Measurements from ENCODE around the gene XRCC3. TPM values are rescaled to one million over a fixed set of nuclear protein-coding genes. Genes with fewer than 3 reads are reported as not detected.

XRCC3 gene
- total and polyA plus RNA-seq, 2 experiments from 2014 or later = 4.0 to 20.3 TPM

- Histone ChIP-seq H3K4me2 (ENCODE audit: unreplicated experiment) (no peak overlapping the region), H3K27ac (no peak overlapping the region), H3K4me3 (no peak overlapping the region), H3F3A (ENCODE audit: insufficient read depth) (peaks cover 58% of the 10 kb centered on the region), H3K79me2 (ENCODE audit: insufficient read depth) (peaks cover 99% of the 10 kb centered on the region), H3K36me3 (ENCODE audit: low read depth) (peaks cover 91% of the 10 kb centered on the region), H3K9ac (no peak overlapping the region), H2AFZ (no peak overlapping the region), H3K9me2 (ENCODE audit: insufficient read depth) (no peaks in the 10 kb centered on the region), H3K27me3 (replicated peaks; ENCODE audit: insufficient read depth) (no peaks in the 10 kb centered on the region), H4K20me1 (ENCODE audit: insufficient read depth) (no peaks in the 10 kb centered on the region), H3K4me1 (ENCODE audit: insufficient read depth) (no peaks in the 10 kb centered on the region), H3K9me3 (ENCODE audit: low read depth) (no peaks in the 10 kb centered on the region)
- DNase-seq = no peak
- no peak for TF ChIP-seq EZH2 (IDR thresholded peaks at IDR 0.05; ENCODE audit: insufficient read depth, poor library complexity, severe bottlenecking)
- TF ChIP-seq EZH2phosphoT487 (IDR thresholded peaks at IDR 0.05; ENCODE audit: insufficient read depth, low read depth) = no peak
- 74 to 75% methylated on average over 15 of the region's 15 CpGs for WGBS, 2 experiments (ENCODE audit: low coverage in 1 of 2, low lambda C conversion rate in 2 of 2, missing lambda C conversion rate in 2 of 2)
- in situ Hi-C loops (cut with MboI) = loop anchor here (10.0 kb wide), 1 partner anchor 108 kb away; no protein-coding TSS in a partner anchor
Observed at GRCh38 chr14:103683139-103683538, 32.1 kb downstream of the XRCC3 start.

GRCh38 chr14:103680491-103681231 lies 34.6 kb downstream of the XRCC3 start:
- peaks cover 43% of the 10 kb centered on the region for H3F3A ChIP-seq (ENCODE audit: insufficient read depth)
- peaks cover 92% of the 10 kb centered on the region for H3K36me3 ChIP-seq (ENCODE audit: low read depth)
- no peak for TF ChIP-seq EZH2phosphoT487 (IDR thresholded peaks at IDR 0.05; ENCODE audit: insufficient read depth, low read depth)
- TF ChIP-seq EZH2 (IDR thresholded peaks at IDR 0.05; ENCODE audit: insufficient read depth, poor library complexity, severe bottlenecking) = no peak
- H3K4me1 ChIP-seq (ENCODE audit: insufficient read depth) = no peaks in the 10 kb centered on the region
- DNase-seq = no peak
- no peak overlapping the region for H3K27ac ChIP-seq
- H3K9me2 ChIP-seq (ENCODE audit: insufficient read depth) = no peaks in the 10 kb centered on the region
- H3K4me2 ChIP-seq (ENCODE audit: unreplicated experiment) = no peak overlapping the region
- H4K20me1 ChIP-seq (ENCODE audit: insufficient read depth) = no peaks in the 10 kb centered on the region
- H3K9me3 ChIP-seq (ENCODE audit: low read depth) = no peaks in the 10 kb centered on the region
- H3K79me2 ChIP-seq (ENCODE audit: insufficient read depth) = peaks cover 99% of the 10 kb centered on the region
- WGBS, 2 experiments (ENCODE audit: low coverage in 1 of 2, low lambda C conversion rate in 2 of 2, missing lambda C conversion rate in 2 of 2) = 78 to 79% methylated on average over 17 of the region's 17 CpGs
- no peak overlapping the region for H3K4me3 ChIP-seq
- no peak overlapping the region for H2AFZ ChIP-seq
- in situ Hi-C loops (cut with MboI) = loop anchor here (10.0 kb wide), 1 partner anchor 106 kb away; no protein-coding TSS in a partner anchor
- H3K9ac ChIP-seq = no peak overlapping the region
- H3K27me3 ChIP-seq (replicated peaks; ENCODE audit: insufficient read depth) = no peaks in the 10 kb centered on the region

- Histone ChIP-seq H3K4me1 (ENCODE audit: insufficient read depth) (no peaks in the 10 kb centered on the region), H3K4me3 (no peak overlapping the region), H3K36me3 (ENCODE audit: low read depth) (peaks cover 95% of the 10 kb centered on the region), H3K9ac (no peak overlapping the region), H3K9me2 (ENCODE audit: insufficient read depth) (no peaks in the 10 kb centered on the region), H2AFZ (no peak overlapping the region), H3F3A (ENCODE audit: insufficient read depth) (peaks cover 46% of the 10 kb centered on the region), H3K27me3 (replicated peaks; ENCODE audit: insufficient read depth) (no peaks in the 10 kb centered on the region), H3K4me2 (ENCODE audit: unreplicated experiment) (no peak overlapping the region), H4K20me1 (ENCODE audit: insufficient read depth) (no peaks in the 10 kb centered on the region), H3K79me2 (ENCODE audit: insufficient read depth) (peaks cover 99% of the 10 kb centered on the region), H3K27ac (no peak overlapping the region), H3K9me3 (ENCODE audit: low read depth) (no peaks in the 10 kb centered on the region)
- 54 to 64% methylated on average over 12 to 13 of the region's 13 CpGs for WGBS, 2 experiments (ENCODE audit: low coverage in 1 of 2, low lambda C conversion rate in 2 of 2, missing lambda C conversion rate in 2 of 2)
- in situ Hi-C loops (cut with MboI) = no loop called here
- TF ChIP-seq EZH2 (IDR thresholded peaks at IDR 0.05; ENCODE audit: insufficient read depth, poor library complexity, severe bottlenecking) = no peak
- TF ChIP-seq EZH2phosphoT487 (IDR thresholded peaks at IDR 0.05; ENCODE audit: insufficient read depth, low read depth) = no peak
- peak; percentile 50 for DNase-seq
Observed at GRCh38 chr14:103679351-103679750, 35.9 kb downstream of the XRCC3 start.

GRCh38 chr14:103676881-103677675 lies 38.2 kb downstream of the XRCC3 start:
- H2AFZ ChIP-seq = no peak overlapping the region
- H3K36me3 ChIP-seq (ENCODE audit: low read depth) = peaks cover 96% of the 10 kb centered on the region
- H3K4me1 ChIP-seq (ENCODE audit: insufficient read depth) = no peaks in the 10 kb centered on the region
- no peak overlapping the region for H3K9ac ChIP-seq
- H3K27me3 ChIP-seq (replicated peaks; ENCODE audit: insufficient read depth) = no peaks in the 10 kb centered on the region
- in situ Hi-C loops (cut with MboI) = no loop called here
- H3F3A ChIP-seq (ENCODE audit: insufficient read depth) = peaks cover 46% of the 10 kb centered on the region
- H4K20me1 ChIP-seq (ENCODE audit: insufficient read depth) = no peaks in the 10 kb centered on the region
- peaks cover 100% of the 10 kb centered on the region for H3K79me2 ChIP-seq (ENCODE audit: insufficient read depth)
- H3K4me2 ChIP-seq (ENCODE audit: unreplicated experiment) = no peak overlapping the region
- TF ChIP-seq EZH2 (IDR thresholded peaks at IDR 0.05; ENCODE audit: insufficient read depth, poor library complexity, severe bottlenecking) (no peak), EZH2phosphoT487 (IDR thresholded peaks at IDR 0.05; ENCODE audit: insufficient read depth, low read depth) (no peak)
- WGBS, 2 experiments (ENCODE audit: low coverage in 1 of 2, low lambda C conversion rate in 2 of 2, missing lambda C conversion rate in 2 of 2) = 76 to 78% methylated on average over 16 of the region's 16 CpGs
- DNase-seq = no peak
- H3K27ac ChIP-seq = no peak overlapping the region
- no peak overlapping the region for H3K4me3 ChIP-seq
- no peaks in the 10 kb centered on the region for H3K9me2 ChIP-seq (ENCODE audit: insufficient read depth)
- H3K9me3 ChIP-seq (ENCODE audit: low read depth) = no peaks in the 10 kb centered on the region
